ENCODE data around the gene PRPF19. TPM values are rescaled to one million over a fixed set of nuclear protein-coding genes. Genes with fewer than 3 reads are reported as not detected.

The PRPF19 gene
- total and polyA plus RNA-seq, 2 of the 13 experiments (the other 11 are each of a cell fraction or from before 2014, with no cell fraction given), result 27.4 to 91.1 TPM

DNA sequence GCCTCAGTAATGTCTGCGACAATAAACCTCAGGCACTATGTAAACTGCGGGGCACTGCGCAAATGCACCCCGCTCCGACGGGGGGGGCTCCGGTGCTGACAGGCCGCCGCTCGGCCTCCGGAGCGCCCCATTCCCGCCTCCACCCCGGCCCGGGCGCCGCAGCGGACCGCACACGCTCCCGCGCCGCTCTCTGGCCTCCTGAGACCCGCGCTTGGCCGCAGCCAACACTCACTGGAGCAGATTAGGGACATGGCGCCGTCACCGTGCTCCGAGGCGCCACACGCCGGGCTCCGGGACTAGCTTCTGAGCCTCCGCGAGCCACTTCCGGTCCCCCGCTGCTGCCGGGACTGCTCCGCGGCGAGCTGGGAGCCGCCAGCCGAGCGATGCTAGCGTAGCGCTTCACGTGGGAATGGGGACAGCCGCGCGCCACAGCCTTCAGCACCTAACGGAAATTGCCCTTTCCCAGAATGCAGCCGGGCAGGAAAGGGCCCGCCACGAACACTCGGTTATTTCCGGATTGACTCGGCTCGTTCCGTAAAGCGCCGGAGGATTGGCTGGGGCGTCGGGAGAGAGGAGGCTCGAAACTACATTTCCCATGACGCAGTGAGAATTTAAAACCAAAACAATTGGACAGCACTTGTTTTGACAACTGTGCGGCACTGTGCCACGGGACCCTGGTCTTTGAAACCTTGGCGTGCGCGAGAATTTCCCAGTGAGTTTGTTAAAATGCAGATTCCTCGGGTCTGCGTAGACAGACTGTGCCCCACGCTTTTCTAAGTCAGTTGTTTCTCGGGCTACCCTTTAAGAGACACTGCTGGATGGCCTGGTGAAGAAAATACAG is at the start of gene PRPF19 (continued):
- peak; percentile 45 for TF ChIP-seq ZEB1 (IDR thresholded peaks at IDR 0.05; ENCODE audit: insufficient replicate concordance, low read depth)
- no peak for TF ChIP-seq NR3C1 (CRISPR knock-in tag; IDR thresholded peaks at IDR 0.05)
- TF ChIP-seq, protein P1, sequence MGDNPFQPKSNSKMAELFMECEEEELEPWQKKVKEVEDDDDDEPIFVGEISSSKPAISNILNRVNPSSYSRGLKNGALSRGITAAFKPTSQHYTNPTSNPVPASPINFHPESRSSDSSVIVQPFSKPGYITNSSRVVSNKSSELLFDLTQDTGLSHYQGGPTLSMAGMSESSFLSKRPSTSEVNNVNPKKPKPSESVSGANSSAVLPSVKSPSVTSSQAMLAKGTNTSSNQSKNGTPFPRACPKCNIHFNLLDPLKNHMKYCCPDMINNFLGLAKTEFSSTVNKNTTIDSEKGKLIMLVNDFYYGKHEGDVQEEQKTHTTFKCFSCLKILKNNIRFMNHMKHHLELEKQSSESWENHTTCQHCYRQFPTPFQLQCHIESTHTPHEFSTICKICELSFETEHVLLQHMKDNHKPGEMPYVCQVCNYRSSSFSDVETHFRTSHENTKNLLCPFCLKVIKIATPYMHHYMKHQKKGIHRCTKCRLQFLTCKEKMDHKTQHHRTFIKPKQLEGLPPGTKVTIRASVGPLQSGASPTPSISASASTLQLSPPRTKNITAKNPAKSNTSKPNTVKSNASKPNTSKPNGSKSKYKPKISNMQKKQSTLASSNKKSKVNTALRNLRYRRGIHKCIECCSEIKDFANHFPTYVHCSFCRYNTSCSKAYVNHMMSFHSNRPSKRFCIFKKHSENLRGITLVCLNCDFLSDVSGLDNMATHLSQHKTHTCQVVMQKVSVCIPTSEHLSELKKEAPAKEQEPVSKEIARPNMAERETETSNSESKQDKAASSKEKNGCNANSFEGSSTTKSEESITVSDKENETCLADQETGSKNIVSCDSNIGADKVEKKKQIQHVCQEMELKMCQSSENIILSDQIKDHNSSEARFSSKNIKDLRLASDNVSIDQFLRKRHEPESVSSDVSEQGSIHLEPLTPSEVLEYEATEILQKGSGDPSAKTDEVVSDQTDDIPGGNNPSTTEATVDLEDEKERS (CRISPR knock-in tag; IDR thresholded peaks at IDR 0.05), result 0 out of 2 replicates have a peak, but pooled peaks have one; percentile 30
- no peak for TF ChIP-seq KDM6A (CRISPR knock-in tag; IDR thresholded peaks at IDR 0.05; ENCODE audit: low read depth)
- TF ChIP-seq, protein P2, sequence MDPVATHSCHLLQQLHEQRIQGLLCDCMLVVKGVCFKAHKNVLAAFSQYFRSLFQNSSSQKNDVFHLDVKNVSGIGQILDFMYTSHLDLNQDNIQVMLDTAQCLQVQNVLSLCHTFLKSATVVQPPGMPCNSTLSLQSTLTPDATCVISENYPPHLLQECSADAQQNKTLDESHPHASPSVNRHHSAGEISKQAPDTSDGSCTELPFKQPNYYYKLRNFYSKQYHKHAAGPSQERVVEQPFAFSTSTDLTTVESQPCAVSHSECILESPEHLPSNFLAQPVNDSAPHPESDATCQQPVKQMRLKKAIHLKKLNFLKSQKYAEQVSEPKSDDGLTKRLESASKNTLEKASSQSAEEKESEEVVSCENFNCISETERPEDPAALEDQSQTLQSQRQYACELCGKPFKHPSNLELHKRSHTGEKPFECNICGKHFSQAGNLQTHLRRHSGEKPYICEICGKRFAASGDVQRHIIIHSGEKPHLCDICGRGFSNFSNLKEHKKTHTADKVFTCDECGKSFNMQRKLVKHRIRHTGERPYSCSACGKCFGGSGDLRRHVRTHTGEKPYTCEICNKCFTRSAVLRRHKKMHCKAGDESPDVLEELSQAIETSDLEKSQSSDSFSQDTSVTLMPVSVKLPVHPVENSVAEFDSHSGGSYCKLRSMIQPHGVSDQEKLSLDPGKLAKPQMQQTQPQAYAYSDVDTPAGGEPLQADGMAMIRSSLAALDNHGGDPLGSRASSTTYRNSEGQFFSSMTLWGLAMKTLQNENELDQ (CRISPR knock-in tag; IDR thresholded peaks at IDR 0.05; ENCODE audit: borderline replicate concordance), result no peak
- no peak for TF ChIP-seq MLX (CRISPR knock-in tag; IDR thresholded peaks at IDR 0.05)
- no peak for TF ChIP-seq CBX1 (IDR thresholded peaks at IDR 0.05; ENCODE audit: low read depth)
- TF ChIP-seq GATAD2A (CRISPR knock-in tag; IDR thresholded peaks at IDR 0.05), result peak; percentile 42; the same call in 1 of the 2 replicates
- peak; percentile 86 for TF ChIP-seq MEIS1 (CRISPR knock-in tag; IDR thresholded peaks at IDR 0.05; ENCODE audit: borderline replicate concordance)
- TF ChIP-seq ZNF3 (CRISPR knock-in tag; IDR thresholded peaks at IDR 0.05), result no peak
- no peak for TF ChIP-seq ZNF468 (CRISPR knock-in tag; IDR thresholded peaks at IDR 0.05)
- peak; percentile 62; the same call in 1 of the 2 replicates for TF ChIP-seq RXRB (CRISPR knock-in tag; IDR thresholded peaks at IDR 0.05; ENCODE audit: borderline replicate concordance)
- TF ChIP-seq ZBTB25 (CRISPR knock-in tag; IDR thresholded peaks at IDR 0.05), result peak; percentile 98
- TF ChIP-seq, protein P3, sequence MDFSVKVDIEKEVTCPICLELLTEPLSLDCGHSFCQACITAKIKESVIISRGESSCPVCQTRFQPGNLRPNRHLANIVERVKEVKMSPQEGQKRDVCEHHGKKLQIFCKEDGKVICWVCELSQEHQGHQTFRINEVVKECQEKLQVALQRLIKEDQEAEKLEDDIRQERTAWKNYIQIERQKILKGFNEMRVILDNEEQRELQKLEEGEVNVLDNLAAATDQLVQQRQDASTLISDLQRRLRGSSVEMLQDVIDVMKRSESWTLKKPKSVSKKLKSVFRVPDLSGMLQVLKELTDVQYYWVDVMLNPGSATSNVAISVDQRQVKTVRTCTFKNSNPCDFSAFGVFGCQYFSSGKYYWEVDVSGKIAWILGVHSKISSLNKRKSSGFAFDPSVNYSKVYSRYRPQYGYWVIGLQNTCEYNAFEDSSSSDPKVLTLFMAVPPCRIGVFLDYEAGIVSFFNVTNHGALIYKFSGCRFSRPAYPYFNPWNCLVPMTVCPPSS (IDR thresholded peaks at IDR 0.05), result no peak
- peak; percentile 82 for TF ChIP-seq CHD2 (IDR thresholded peaks at IDR 0.05; ENCODE audit: low read depth, low read length)
- TF ChIP-seq SP4 (CRISPR knock-in tag; IDR thresholded peaks at IDR 0.05), result peak; percentile 59; the same call in 1 of the 2 replicates
- 0 out of 2 replicates have a peak, but pooled peaks have one; percentile 43 for TF ChIP-seq ARNTL (CRISPR knock-in tag; IDR thresholded peaks at IDR 0.05)
- TF ChIP-seq, protein P4, sequence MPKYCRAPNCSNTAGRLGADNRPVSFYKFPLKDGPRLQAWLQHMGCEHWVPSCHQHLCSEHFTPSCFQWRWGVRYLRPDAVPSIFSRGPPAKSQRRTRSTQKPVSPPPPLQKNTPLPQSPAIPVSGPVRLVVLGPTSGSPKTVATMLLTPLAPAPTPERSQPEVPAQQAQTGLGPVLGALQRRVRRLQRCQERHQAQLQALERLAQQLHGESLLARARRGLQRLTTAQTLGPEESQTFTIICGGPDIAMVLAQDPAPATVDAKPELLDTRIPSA (CRISPR knock-in tag; IDR thresholded peaks at IDR 0.05; ENCODE audit: borderline replicate concordance), result no peak; the same call in 1 of the 2 replicates
- no peak for TF ChIP-seq SRSF4 (IDR thresholded peaks at IDR 0.05; ENCODE audit: low read depth, low read length, poor library complexity, severe bottlenecking)

Data from HepG2 (cell line).